ENCODE measurements around the gene MEF2B.
A peak's percentile ranks its signal among the peaks of the same experiment; 100 is the strongest.

The MEF2B gene

GRCh38 chr19:19214892-19215291 lies 44.8 kb upstream of the MEF2B start:
- Histone ChIP-seq H3K27me3 (ENCODE audit: insufficient read depth, low read length) (peaks cover 20% of the 10 kb centered on the region), H2BK12ac (ENCODE audit: low read length) (no peak overlapping the region), H3K4me3 (ENCODE audit: low read depth, low read length) (no peak overlapping the region), H4K8ac (ENCODE audit: low read depth, low read length) (no peak overlapping the region), H4K12ac (ENCODE audit: low read depth, low read length) (no peak overlapping the region), H2BK5ac (ENCODE audit: low read depth, low read length, poor library complexity) (no peak overlapping the region), H3K4me1 (ENCODE audit: control insufficient read depth in 1 of 2, insufficient read depth in 2 of 2, low read length in 2 of 2) (no peaks in the 10 kb centered on the region), H3K9ac (ENCODE audit: low read length) (no peak overlapping the region), H3K9me3 (ENCODE audit: insufficient read depth, low read depth, low read length) (no peaks in the 10 kb centered on the region), H2AFZ (ENCODE audit: insufficient read depth, low read length, poor library complexity) (no peak overlapping the region), H2AK5ac (ENCODE audit: low read length) (no peak overlapping the region), H3K79me1 (ENCODE audit: low read length) (no peaks in the 10 kb centered on the region), H3K79me2 (ENCODE audit: control insufficient read depth, insufficient read depth, low read length, poor library complexity) (no peaks in the 10 kb centered on the region), H3K36me3 (ENCODE audit: control insufficient read depth in 1 of 2, insufficient read depth in 2 of 2, low read length in 2 of 2) (no peaks in the 10 kb centered on the region), H3K23ac (ENCODE audit: low read length) (no peak overlapping the region), H3K4me2 (ENCODE audit: low read length) (no peak overlapping the region), H2BK120ac (ENCODE audit: insufficient read depth, low read length, poor library complexity) (no peak overlapping the region), H3K4ac (ENCODE audit: low read depth, low read length) (no peak overlapping the region), H3K27ac (ENCODE audit: low read depth, low read length) (no peak overlapping the region), H3K18ac (ENCODE audit: low read length) (no peak overlapping the region), H4K91ac (ENCODE audit: low read depth, low read length) (no peak overlapping the region), H3K14ac (ENCODE audit: low read length) (no peak overlapping the region)
- WGBS (ENCODE audit: extremely low coverage, insufficient coverage, insufficient read length), result no CpG with 5 or more reads among the region's 8 CpGs
- DNase-seq, result peak; percentile 30 to 62

GRCh38 chr19:19214159-19214490 lies 44.1 kb upstream of the MEF2B start:
- no peak overlapping the region for H3K9ac ChIP-seq (ENCODE audit: low read length)
- H4K12ac ChIP-seq (ENCODE audit: low read depth, low read length), result no peak overlapping the region
- H3K79me1 ChIP-seq (ENCODE audit: low read length), result no peaks in the 10 kb centered on the region
- no peak overlapping the region for H4K8ac ChIP-seq (ENCODE audit: low read depth, low read length)
- H3K27ac ChIP-seq (ENCODE audit: low read depth, low read length), result no peak overlapping the region
- no peak overlapping the region for H3K4me2 ChIP-seq (ENCODE audit: low read length)
- H2BK5ac ChIP-seq (ENCODE audit: low read depth, low read length, poor library complexity), result no peak overlapping the region
- H3K36me3 ChIP-seq (ENCODE audit: control insufficient read depth in 1 of 2, insufficient read depth in 2 of 2, low read length in 2 of 2), result no peaks in the 10 kb centered on the region
- no peak overlapping the region for H2AFZ ChIP-seq (ENCODE audit: insufficient read depth, low read length, poor library complexity)
- H3K79me2 ChIP-seq (ENCODE audit: control insufficient read depth, insufficient read depth, low read length, poor library complexity), result no peaks in the 10 kb centered on the region
- no peak overlapping the region for H2BK120ac ChIP-seq (ENCODE audit: insufficient read depth, low read length, poor library complexity)
- H3K9me3 ChIP-seq (ENCODE audit: insufficient read depth, low read depth, low read length), result no peaks in the 10 kb centered on the region
- H3K4me3 ChIP-seq (ENCODE audit: low read depth, low read length), result no peak overlapping the region
- H3K4me1 ChIP-seq (ENCODE audit: control insufficient read depth in 1 of 2, insufficient read depth in 2 of 2, low read length in 2 of 2), result no peaks in the 10 kb centered on the region
- H3K18ac ChIP-seq (ENCODE audit: low read length), result no peak overlapping the region
- no CpG with 5 or more reads among the region's 5 CpGs for WGBS (ENCODE audit: extremely low coverage, insufficient coverage, insufficient read length)
- no peak overlapping the region for H3K14ac ChIP-seq (ENCODE audit: low read length)
- H3K27me3 ChIP-seq (ENCODE audit: insufficient read depth, low read length), result peaks cover 20% of the 10 kb centered on the region
- no peak overlapping the region for H2AK5ac ChIP-seq (ENCODE audit: low read length)
- H2BK12ac ChIP-seq (ENCODE audit: low read length), result no peak overlapping the region
- H3K4ac ChIP-seq (ENCODE audit: low read depth, low read length), result no peak overlapping the region
- DNase-seq, result no peak
- no peak overlapping the region for H4K91ac ChIP-seq (ENCODE audit: low read depth, low read length)
- H3K23ac ChIP-seq (ENCODE audit: low read length), result no peak overlapping the region

- Histone ChIP-seq H4K12ac (ENCODE audit: low read depth, low read length) (no peak overlapping the region), H2BK5ac (ENCODE audit: low read depth, low read length, poor library complexity) (no peak overlapping the region), H3K4me1 (ENCODE audit: control insufficient read depth in 1 of 2, insufficient read depth in 2 of 2, low read length in 2 of 2) (no peaks in the 10 kb centered on the region), H4K8ac (ENCODE audit: low read depth, low read length) (no peak overlapping the region), H4K91ac (ENCODE audit: low read depth, low read length) (no peak overlapping the region), H2AK5ac (ENCODE audit: low read length) (no peak overlapping the region), H3K4ac (ENCODE audit: low read depth, low read length) (no peak overlapping the region), H3K9ac (ENCODE audit: low read length) (no peak overlapping the region), H3K79me2 (ENCODE audit: control insufficient read depth, insufficient read depth, low read length, poor library complexity) (no peaks in the 10 kb centered on the region), H3K79me1 (ENCODE audit: low read length) (no peaks in the 10 kb centered on the region), H3K18ac (ENCODE audit: low read length) (no peak overlapping the region), H3K4me2 (ENCODE audit: low read length) (no peak overlapping the region), H3K9me3 (ENCODE audit: insufficient read depth, low read depth, low read length) (no peaks in the 10 kb centered on the region), H2BK120ac (ENCODE audit: insufficient read depth, low read length, poor library complexity) (no peak overlapping the region), H3K4me3 (ENCODE audit: low read depth, low read length) (no peak overlapping the region), H3K36me3 (ENCODE audit: control insufficient read depth in 1 of 2, insufficient read depth in 2 of 2, low read length in 2 of 2) (no peaks in the 10 kb centered on the region), H3K23ac (ENCODE audit: low read length) (no peak overlapping the region), H3K27me3 (ENCODE audit: insufficient read depth, low read length) (peaks cover 20% of the 10 kb centered on the region), H3K14ac (ENCODE audit: low read length) (no peak overlapping the region), H3K27ac (ENCODE audit: low read depth, low read length) (no peak overlapping the region), H2BK12ac (ENCODE audit: low read length) (no peak overlapping the region), H2AFZ (ENCODE audit: insufficient read depth, low read length, poor library complexity) (no peak overlapping the region)
- DNase-seq, result no peak
- WGBS (ENCODE audit: extremely low coverage, insufficient coverage, insufficient read length), result no CpG with 5 or more reads among the region's 21 CpGs
Observed at GRCh38 chr19:19213426-19214158, 43.5 kb upstream of the MEF2B start.

- DNase-seq, result no peak
- no peak overlapping the region for H3K4ac ChIP-seq (ENCODE audit: low read depth, low read length)
- WGBS (ENCODE audit: extremely low coverage, insufficient coverage, insufficient read length), result no CpG with 5 or more reads among the region's 7 CpGs
- H2BK5ac ChIP-seq (ENCODE audit: low read depth, low read length, poor library complexity), result no peak overlapping the region
- no peak overlapping the region for H4K91ac ChIP-seq (ENCODE audit: low read depth, low read length)
- no peaks in the 10 kb centered on the region for H3K4me1 ChIP-seq (ENCODE audit: control insufficient read depth in 1 of 2, insufficient read depth in 2 of 2, low read length in 2 of 2)
- no peak overlapping the region for H3K23ac ChIP-seq (ENCODE audit: low read length)
- no peak overlapping the region for H4K8ac ChIP-seq (ENCODE audit: low read depth, low read length)
- H2BK120ac ChIP-seq (ENCODE audit: insufficient read depth, low read length, poor library complexity), result no peak overlapping the region
- no peak overlapping the region for H2BK12ac ChIP-seq (ENCODE audit: low read length)
- no peaks in the 10 kb centered on the region for H3K79me1 ChIP-seq (ENCODE audit: low read length)
- no peak overlapping the region for H3K27ac ChIP-seq (ENCODE audit: low read depth, low read length)
- peaks cover 20% of the 10 kb centered on the region for H3K27me3 ChIP-seq (ENCODE audit: insufficient read depth, low read length)
- H4K12ac ChIP-seq (ENCODE audit: low read depth, low read length), result no peak overlapping the region
- no peak overlapping the region for H3K18ac ChIP-seq (ENCODE audit: low read length)
- H3K4me3 ChIP-seq (ENCODE audit: low read depth, low read length), result no peak overlapping the region
- no peak overlapping the region for H2AK5ac ChIP-seq (ENCODE audit: low read length)
- no peak overlapping the region for H3K4me2 ChIP-seq (ENCODE audit: low read length)
- no peaks in the 10 kb centered on the region for H3K79me2 ChIP-seq (ENCODE audit: control insufficient read depth, insufficient read depth, low read length, poor library complexity)
- H2AFZ ChIP-seq (ENCODE audit: insufficient read depth, low read length, poor library complexity), result no peak overlapping the region
- no peak overlapping the region for H3K14ac ChIP-seq (ENCODE audit: low read length)
- no peak overlapping the region for H3K9ac ChIP-seq (ENCODE audit: low read length)
- no peaks in the 10 kb centered on the region for H3K9me3 ChIP-seq (ENCODE audit: insufficient read depth, low read depth, low read length)
- no peaks in the 10 kb centered on the region for H3K36me3 ChIP-seq (ENCODE audit: control insufficient read depth in 1 of 2, insufficient read depth in 2 of 2, low read length in 2 of 2)
Observed at GRCh38 chr19:19212916-19213315, 42.9 kb upstream of the MEF2B start.

Data from trophoblast cell (in vitro differentiated cells and primary cell).